ENCODE measurements around the gene IL1RAPL2.

IL1RAPL2 gene

DNA sequence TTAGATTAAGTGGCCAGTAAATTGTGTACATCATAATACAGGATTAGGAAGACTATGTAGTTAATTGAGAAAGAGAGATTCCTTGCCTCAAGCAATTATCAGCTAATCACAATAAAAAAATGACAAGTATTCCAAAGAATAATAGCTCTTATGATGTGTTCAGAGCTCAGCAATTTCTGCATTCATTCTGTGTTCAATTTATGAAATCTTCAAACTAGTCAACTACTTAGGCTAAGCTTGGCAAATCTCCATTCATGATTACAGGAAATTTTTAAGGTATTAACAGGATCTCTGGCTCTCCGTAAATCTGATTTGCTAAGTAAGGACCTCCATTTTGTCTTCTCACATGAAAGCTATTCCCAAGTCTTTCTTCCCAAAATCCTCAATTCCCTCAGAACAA is 911.4 kb downstream of the IL1RAPL2 start:
- no peak for DNase-seq

DNA sequence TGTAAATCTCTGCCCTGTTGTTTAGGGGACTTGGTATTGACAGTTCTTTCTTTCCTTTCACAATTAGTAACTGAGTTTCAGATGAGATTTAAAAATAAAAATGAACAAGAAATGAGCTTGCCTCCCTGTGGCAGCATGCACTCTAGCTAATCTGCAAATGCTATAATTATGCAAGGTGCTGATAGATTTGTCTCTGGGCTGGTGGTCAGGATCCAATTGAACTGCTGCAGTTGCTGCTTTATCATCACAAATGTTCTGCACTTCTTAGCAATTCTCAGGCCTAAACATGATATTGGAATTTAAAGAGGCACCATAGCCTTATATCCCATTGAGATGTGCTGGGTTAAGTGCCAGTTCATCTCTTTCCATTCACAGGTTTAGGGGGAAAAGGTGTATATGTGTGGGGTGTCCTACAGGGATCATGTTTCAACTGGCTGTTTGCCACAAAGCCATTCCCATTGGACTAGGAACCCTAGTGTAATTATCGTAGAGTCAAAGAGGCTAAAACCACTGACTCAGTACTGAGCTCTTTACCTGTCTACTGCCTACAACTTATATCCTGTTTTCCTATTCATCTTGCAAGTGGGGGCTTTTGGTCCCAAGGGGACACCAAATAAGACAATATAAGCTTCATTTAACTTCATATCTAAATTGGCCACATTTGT is 914.8 kb downstream of the IL1RAPL2 start:
- no peak for DNase-seq

DNA sequence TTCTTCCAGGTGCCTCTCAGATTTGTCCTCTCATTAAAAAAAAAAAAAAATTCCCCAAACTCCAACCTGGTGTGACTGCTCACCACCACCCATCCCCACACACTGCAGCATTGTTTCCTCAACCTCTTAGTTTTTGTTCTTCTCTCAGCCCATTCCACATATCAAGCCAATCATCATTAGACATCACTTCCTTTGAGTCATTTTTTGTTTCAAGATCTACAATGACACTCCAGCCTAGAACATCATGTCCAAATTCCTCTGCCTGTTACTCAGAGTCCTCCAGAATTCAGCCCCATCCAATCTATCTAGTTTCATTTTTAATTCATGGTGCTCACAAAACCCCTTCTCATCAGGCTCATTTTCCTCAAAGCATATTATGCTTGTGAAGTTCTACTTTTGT is 917.0 kb downstream of the IL1RAPL2 start:
- DNase-seq, result no peak

DNA sequence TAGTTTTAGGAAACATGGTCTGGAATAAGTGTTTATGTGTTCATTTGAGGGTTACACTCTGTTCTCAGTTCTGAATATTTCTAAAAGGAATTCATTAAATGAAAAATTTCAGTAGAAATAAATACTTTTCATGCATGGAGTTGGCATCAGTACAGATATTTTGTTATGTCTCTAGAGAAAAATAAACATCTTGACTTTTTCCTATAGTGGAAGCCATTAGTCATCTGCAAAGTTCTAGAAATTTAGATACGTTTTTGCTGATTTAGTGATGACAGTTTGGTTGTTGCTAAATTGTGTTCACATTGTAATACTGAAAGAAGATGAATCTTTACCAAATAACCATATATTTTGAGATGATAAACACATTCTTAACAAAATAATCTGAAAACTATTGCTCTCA is 922.7 kb downstream of the IL1RAPL2 start:
- no peak for DNase-seq

DNA sequence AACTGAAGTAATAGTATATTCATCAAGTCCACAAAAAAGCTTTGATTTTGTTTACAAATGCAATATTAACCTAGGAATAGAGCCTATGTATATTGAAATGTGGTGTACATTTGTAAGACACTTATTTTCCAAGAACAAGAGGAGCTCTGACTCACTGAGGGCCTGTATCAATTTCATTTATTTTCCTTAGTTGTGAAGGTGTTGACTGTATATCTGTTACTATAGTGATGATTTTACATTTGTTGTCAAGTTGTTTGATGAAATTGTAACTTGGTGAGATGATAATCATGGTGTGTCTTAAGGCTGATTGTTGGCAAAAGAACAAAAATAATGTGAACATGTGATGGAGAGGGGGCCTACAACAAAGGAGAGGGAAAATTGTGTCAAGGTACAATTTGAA is 929.4 kb downstream of the IL1RAPL2 start:
- DNase-seq, result no peak

DNA sequence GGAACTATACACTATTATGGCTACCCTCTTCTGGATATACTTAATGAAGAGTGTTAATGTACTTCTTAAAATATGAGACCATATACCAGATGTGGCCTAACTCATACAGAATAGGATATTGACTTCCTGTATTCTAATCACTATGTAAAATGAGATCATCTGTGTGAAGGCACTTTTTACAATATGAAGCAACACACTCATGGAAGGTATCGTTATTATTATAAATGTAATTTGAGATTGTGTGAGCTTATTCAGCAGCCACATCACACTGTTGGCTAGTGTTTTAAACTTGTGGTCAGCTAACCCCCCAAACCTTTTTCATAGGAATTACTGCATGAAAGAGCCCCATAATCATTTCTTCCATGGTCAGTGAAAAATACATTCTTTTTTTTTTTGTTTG is 936.3 kb downstream of the IL1RAPL2 start:
- DNase-seq, result no peak

DNA sequence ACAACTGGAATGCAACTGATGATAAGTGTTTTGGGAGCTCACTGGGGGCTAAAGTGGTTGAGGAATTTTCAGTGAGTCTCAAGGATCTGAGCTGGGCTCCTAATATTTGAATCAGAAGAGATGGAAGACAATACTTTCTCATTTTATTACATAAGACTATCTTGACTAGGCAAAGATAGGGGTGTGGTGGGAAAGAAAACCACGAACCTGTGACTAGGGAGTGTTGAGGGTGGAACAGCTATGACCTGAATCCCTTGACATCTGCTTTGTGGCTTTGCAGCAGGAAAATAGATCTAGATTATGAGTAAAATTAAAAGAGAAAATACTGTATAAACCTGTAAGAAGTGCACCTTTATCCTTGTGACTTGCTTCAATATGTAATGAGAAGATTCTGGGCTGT is 949.6 kb downstream of the IL1RAPL2 start:
- DNase-seq, result no peak

DNA sequence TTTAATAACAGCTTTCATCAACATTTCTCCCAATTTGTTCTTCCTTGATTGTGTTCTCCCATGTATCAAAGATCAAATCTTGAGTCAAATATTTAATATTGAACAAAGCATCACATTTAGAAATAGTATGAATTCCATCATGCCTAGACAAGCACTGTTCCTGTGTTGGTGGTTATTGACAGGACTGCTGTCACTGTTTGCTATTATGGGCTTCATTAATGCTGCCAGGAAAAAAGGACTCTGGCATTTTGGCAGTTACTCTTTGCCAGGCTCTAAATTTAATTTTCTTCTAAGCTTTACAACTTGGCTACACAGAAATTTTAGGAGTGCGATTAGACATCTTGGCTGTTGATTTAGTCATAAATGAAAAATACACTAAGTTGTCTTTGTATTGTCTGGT is 960.4 kb downstream of the IL1RAPL2 start:
- no peak for DNase-seq

DNA sequence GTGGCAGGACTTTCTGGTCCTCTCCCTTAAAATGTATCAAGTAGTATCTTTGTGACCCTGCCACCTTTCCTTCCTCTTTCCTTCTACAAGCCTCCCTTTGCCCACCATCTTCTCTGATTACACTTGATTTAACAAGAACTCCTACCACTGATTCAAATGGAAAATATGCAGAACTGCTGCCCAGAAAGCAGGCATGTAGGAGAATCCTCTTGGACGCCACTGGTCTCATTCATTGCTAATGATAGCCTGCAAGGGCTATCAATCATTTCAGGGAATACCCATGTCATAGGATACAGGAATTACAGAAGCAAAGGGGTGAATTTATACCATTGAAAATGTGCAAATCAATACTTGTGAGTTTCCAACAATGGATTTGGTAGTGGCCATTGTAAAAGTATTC is 961.8 kb downstream of the IL1RAPL2 start:
- DNase-seq, result no peak

DNA sequence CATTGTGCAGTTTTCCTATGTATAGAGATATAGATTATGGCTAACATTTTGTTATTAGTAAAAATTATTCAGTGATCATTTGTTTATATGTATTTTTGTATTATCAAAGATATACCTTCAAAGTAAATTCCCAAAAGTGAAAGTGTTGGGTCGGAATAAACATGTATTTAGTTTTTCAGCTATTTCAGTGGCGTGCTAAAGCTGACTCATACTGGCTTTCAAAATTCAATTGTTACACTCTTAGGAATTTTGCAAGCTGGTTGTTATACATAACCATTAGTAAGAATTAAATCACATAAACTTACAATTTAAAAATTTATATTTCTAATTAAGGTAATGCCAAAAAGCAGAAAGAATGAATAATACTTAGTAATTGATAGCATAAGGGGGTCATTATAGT is 968.0 kb downstream of the IL1RAPL2 start:
- DNase-seq, result no peak

DNA sequence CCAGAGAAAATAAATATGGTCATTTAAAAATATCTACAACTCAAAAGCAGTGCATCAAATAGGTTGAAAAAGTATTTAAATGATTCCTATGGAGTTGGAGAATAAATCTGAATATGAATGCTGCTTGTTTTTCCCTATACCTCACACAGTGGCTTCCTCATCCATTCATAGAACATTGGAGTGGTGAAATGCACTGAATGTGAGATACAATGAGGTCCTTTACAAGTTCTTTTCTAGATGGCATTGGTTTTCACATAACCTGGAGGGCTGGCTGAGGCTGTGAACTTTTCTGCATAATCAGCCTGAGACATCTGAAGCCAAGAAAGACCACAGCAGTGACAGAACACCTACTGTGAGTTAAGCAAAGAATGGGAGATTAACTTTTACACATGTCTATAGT is 977.3 kb downstream of the IL1RAPL2 start:
- no peak for DNase-seq

DNA sequence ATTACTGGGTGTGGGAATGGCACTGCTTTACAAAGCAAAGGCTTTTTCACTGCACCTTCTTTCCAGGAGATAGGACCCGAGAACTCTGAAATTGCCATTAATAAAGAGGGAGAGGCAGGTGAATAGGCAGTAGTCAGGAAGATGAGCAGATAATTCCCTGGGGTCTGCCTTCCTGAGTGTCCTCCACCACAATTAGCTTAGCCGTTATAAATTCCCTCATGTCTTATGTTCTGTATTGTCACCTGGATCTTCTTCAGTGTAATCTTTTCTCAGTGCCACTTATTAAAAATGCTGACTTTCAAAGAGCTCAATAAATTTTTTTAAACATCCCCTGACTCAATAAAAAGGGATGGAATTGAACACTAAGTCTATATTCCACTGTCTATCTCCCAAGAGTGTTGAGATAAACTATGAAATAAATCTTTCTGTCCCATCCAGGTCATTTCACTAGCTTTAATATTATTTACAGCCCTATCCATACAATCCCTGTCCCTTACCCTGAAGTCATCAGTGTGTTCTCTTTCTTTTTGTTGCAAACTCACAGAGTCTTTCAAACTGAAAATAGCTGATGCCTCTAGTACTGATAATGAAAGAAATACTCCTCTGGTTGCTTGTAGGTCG is 984.2 kb downstream of the IL1RAPL2 start:
- DNase-seq, result no peak

DNA sequence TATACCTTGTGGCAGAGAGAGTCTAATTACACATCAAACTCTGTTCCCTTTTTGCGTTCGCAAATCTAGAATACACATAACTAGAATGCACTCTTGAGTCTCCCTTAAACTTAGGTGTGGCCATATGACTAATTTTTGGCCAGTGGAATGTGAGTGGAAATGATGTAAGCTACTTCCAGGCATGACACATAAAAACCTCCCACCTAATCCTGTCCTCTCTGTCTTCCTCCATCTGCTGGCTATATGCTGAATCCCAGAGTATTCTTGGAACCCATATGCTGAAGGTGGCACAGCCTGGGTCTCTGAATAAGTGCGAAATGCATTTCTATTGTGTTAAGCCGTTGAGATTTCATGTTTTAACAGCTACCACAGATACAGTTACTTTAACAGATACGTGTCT is 986.4 kb downstream of the IL1RAPL2 start:
- no peak for DNase-seq

DNA sequence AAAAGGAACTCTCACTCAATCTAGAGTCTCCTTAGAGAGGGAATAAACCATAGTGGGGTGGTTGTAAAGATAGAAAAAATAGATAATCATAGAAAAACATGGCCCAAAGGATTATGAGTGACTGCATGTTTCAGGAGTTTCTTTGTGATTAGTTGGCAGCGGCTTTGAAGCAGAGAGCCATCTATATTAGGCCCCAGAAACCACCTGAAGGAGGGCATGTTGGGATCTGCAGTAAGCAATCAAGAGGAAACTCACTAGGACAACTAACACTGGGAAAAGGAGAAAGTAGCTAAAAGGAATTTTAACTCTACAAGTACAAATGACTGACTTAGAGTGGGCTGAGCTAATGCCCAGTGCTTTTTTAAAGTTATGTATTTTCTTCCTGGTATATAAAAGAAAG is 987.1 kb downstream of the IL1RAPL2 start:
- DNase-seq, result no peak

DNA sequence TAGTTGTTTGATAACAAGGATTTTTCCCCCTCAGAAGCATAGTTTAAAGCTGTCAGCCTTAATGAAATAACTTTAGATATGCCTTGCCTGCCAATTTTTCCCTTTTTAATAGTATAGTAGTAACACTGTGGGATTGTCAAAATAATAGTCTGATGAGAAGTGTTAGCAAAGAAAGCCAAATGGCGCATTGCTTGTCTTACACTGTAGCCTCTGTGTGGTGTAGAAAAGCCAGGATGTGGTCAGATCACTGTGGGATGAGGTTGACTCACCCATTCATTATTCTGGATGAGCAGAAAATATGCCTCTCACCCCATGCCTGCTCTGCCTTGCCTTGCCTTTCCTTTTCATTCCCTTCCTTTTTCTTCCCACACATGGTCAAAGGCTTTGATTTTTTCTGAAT is 998.5 kb downstream of the IL1RAPL2 start:
- DNase-seq, result no peak

DNA sequence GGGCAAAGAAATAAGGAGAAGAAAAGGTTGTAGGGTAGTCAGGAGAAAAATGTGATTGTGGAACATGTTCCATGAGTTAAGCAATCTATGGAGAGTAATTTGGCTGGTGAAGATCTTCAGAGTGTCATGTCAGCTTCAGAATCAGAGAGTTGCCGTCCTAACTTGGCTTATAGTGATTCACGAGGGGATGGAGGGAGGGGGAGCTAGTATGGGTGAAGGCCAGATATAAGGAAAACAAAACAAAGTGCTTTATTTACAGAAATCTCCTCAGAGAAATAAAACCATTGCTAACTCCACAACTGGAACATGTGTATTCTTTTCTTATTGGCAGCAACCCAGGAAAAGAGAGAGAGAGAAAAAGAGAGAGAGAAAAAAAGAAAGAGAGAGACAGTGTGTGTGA is 999.9 kb downstream of the IL1RAPL2 start:
- no peak for DNase-seq

DNA sequence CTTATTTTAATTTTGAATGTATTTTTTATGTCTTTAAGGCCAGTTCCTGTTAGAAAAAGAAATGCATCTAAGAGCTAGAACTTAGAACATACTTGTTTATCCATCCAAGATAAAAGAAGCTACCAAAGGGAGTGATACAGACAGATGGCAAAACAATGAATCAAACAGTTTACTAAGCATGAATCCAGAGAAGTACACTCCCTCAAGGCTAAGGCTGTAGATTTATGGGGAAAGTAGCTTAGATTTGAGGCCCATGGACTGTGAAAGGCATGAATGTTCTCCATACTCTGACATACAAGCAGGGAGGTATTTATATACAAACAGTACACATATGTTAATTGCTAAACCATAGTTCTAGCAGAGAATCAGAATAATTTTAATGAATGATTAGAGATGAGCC is 1001.1 kb downstream of the IL1RAPL2 start:
- DNase-seq, result no peak

DNA sequence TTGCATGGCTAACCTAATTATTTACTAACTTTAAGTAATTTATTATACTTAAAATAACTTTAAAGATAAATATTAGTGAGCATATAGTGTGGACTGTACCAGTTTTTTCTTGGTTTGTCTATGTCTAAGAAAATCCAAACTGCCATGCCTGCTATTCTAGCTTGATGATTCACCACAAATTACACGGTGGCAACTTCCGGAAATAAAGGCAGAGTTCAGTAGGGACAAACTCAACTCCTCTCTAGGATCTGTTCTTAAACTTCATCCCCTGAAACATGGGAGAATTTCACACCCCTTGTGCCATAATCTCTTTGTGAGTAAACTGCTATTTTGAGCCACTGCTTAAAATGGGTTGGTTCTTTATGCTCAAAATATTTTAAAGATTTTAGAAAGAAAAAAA is 1042.7 kb downstream of the IL1RAPL2 start:
- DNase-seq, result no peak

DNA sequence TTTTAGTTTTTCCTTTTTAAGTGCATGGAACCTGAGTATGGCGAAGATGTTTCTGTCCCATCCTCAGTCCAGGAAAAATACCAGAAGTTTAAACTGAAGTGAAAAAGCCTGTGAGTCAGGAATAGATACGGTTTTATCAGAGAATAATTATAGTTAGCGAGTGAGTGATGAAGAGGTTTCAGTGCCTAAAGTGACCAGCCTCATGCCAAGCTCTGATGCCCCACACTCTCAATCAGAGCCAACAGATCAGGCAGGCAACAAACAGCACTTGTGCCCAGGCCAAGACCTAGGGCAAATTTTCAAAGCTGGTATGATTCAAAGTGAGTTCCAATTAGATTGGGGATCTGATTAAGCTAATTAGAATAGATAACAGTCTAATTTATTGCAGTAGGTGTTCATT is 1043.5 kb downstream of the IL1RAPL2 start:
- no peak for DNase-seq

DNA sequence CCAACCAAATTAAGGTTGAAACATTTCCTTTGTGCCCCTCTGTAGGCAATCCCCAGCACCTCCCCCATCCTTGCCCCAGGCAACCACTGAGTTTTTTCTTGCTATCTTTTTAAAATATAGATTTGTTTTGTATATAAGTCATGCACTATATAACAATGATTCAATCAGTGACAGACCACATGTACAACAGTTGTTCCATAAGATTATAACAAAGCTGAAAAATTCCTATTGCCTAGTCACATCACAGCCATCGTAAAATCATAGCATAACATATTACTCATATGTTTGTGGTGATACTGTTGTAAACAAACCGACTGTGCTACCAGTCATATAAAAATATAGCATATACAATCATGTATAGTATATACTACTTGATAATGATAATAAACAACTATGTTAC is 1044.4 kb downstream of the IL1RAPL2 start:
- no peak for DNase-seq

DNA sequence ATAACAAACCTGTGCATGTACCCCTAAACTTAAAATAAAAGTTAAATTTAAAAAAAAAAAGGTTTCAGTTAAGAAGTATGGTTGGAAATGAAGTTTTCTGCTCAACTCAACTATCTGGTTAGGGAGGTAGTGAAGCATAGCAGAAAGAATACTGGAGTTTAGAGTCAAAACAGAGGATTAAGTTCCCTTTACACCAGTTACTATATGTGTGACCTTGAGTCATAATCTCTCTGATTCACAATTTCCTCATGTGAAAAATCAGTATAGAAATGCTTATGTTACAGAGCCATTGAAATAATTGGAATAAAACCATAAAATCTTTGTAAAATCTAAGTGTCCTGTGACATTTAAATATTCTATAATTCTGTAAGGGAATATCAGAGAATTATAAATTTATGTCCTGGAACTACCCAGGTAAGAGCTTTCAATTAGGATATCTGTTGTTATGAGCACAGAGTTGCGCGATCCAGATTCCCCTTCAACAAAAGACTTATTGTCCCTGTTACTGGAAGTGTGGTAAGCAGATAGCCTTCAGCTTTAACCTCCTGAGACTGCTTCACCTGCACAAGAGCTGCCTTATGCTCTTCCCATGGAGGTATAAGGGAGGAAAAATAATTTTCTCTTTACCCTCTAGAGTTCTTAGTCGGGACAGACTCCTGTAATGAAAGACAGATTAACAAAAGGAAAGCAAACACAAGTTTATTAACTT is 1052.5 kb downstream of the IL1RAPL2 start:
- DNase-seq, result no peak

DNA sequence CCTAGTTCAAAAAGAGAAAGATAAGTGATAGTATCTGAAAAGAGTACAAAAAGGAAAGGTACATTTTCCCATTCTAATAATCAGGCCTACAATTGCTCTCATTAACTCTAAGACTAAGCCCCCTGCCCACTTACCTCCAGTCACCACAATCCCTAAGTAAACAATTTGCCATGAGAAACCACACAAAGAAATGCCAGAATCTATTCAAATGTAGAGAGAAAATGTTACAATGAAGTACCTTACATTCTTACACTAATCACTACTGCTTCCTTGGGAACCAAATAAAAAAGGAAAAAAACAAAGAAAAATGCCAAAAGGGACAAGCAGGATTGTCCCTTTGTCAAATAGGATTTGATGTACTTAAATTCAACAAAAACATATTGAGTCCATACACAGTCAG is 1068.2 kb downstream of the IL1RAPL2 start:
- DNase-seq, result no peak

DNA sequence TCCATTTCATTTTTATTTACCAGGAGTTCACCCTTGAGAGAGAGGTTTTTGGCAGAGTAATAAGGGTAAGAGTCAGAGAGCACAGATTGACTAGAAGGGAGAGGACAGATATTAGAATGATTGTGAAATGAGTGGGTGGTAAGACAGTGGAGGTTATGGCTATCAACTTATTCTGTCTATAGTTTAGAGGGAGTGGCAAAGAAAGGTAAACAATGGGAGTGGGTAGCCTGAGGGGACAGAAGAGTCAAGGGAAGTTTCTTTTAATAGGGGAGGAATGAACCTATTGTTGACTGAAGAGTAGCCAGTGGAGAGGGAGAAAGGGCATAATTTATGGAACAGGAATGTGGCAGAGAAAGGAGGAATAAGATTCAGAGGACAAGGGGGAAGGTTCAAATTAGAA is 1069.8 kb downstream of the IL1RAPL2 start:
- DNase-seq, result no peak

DNA sequence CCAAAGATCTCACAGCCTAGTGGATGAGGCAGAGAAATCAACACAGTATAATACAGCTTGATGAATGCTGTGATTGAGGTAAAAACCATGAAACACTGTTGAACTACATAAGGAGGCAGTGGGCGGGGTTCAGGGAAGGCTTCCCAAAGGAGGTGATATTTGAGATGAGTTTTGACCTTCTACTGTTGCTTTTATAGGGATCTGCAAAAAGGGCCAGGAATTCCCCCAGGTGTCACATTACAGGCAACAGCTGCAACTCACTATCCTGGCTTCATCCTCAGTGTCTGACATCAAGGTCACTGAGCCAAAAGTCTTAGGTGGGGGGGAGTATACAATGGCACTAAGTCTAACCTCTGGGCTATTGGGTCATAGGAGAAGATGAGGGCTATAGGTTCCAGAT is 1070.7 kb downstream of the IL1RAPL2 start:
- DNase-seq, result no peak

All from NCI-H1930 (cell line).